HG03139 (cell line): ENCODE measurements around the gene ZDBF2.
"Not testable (repeated sequence)": the region's sequence is repeated elsewhere in the genome, so short reads cannot be mapped to it uniquely, and the experiment has no call there.

Experiments
- ATAC-seq: cut with Tn5 transposase; IDR thresholded peaks from one replicate; pipeline ENCODE4 v1.9.1; 2021; ENCODE audit not compliant: unreplicated experiment

ZDBF2 gene

GRCh38 chr2:206274434-206275311, at the start of gene ZDBF2:
Gene ZDBF2 (plus strand): TSS chr2:206274663. CDS start chr2:206281850, 7,187 bp downstream.
- peak; percentile 74 for ATAC-seq

DNA sequence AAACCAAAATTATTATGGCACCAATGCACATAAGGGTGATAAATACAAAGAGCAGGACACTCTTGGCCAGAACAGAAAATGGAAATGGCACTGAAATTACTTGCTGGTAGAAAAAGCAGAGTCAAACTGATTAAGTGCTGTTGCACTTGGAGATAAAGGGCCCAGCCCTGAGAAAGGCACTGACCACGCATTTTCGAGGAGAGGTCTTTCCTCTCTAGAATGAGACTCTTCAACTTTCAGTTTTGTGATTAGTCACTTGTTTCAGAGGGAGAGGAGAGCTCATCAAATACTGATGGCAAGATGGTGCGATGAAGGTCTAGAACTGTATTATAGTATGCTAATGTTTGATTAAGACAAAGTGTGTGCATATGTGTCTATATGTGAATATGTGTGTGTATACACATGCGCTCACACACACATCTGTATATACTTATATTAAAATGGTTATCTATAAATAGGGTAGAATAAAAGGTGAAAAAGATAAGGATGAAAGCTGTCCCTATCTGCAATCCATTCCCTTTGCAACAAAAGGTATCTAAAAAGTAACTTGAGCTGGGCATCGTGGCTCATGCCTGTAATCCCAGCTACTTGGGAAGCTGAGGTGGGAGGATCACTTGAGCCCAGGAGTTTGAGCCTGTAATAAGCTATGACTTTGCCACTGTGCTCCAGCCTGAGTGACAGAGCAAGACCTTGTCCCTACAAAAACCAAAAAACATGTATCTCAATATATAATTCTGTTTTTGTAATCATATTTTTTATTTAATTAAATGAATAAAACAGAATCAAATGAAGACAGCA, 48.8 kb upstream of the ZDBF2 start:
- peak; percentile 81 for ATAC-seq

DNA sequence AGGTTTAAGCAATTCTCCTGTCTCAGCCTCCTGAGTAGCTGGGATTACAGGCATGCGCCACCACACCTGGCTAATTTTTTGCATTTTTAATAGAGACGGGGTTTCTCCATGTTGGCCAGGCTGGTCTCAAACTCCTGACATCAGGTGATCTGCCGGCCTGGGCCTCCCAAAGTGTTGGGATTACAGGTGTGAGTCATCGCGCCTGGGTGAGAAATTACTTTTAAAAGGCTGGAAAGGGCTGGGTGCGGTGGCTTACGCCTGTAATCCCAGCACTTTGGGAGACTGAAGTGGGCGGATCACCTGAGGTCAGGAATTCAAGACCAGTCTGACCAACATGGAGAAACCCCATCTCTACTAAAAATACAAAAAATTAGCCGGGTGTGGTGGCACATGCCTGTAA, 45.8 kb upstream of the ZDBF2 start:
- ATAC-seq = not testable (repeated sequence)

GRCh38 chr2:206229642-206230041, 44.8 kb upstream of the ZDBF2 start:
- no peak for ATAC-seq

DNA sequence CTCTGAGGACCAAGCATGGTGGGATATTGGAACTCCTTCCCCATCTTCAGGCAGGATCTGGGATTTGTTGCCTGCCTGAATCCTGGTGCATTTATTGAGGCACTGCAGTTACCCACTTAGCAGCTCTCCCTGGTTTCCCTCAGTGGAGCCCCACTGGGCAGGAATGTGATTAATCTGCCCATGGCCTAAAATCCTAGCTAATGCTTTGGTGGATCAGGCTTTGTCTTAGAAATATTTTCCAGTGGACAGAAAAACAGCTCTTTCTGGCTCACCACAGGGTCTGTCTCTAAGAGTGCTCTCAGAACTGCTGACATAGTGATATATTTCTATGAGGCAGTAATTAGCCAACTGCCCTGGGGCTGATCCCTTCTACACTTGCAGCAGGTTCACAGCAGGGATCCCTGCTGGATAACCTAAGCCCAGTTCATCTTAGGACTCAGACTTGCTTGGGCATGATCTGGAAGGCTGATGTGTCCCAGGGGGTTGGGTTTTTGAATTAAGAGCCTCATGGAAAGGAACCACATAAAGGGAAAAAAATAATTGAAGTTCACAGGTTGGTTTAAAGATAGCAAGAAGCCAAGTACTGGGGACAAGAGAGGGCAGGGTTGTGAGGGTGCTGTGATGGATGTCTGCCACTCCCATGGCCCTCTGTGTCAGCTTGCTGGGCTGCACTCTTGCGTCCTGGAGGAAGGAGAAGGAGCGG, 44.3 kb upstream of the ZDBF2 start:
- no peak for ATAC-seq

GRCh38 chr2:206231669-206232286, 42.7 kb upstream of the ZDBF2 start:
- ATAC-seq = no peak

DNA sequence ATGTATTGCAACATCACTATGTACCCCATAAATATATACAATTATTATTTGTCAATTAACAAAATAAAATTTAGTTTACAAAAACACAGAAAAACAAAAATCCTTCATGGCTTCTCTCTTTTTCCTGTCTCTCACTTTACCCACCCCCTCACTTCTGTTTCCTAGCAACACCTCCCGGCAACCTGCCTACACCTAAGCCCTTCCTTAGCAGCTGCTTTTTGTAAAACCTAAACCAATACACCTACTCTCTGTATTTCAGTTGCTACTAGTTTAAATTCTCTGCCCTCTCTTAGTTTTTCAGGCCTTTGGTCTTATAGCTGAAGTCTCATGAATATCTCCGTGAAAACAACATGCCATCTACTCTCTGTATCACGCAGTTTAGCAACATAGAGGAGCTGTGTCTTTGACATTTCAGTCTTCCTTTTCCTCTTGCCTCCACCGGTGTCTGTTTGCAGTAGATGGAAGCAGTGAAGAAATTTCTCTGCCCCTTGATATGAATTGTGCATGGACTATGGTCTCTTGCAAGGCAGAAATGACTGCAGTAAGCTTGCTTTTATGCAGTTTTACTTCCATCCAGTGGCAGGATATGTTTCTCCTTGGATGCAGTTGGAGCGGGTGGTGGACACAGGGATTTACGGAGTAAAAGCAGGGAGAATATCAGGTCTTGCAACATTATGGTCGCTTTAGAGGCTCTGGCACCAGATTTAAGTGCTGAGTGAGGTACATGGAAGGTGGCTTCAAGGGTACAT, 42.0 kb upstream of the ZDBF2 start:
- no peak for ATAC-seq

DNA sequence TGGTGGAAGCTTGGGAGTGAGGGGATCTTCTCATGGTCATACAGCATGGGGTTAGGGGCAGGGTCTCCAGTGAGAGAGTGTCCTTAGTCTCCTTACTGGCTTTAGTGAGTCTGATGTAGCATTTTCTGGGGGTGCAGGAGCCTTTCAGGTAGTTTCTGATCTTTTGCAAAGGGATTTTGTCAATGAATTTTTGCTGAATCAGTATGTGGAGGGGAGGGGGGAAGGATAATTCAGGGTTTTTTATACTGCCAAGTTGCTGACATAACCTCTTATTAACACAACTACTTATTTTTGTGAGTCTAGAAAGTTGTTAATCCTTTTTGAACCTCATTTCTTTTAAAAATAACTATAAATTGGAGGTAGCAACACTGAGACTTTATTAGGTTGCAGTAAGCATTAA, 35.3 kb upstream of the ZDBF2 start:
- no peak for ATAC-seq

GRCh38 chr2:206240327-206240726, 34.1 kb upstream of the ZDBF2 start:
- ATAC-seq = no peak

GRCh38 chr2:206241736-206242135, 32.7 kb upstream of the ZDBF2 start:
- ATAC-seq = no peak

DNA sequence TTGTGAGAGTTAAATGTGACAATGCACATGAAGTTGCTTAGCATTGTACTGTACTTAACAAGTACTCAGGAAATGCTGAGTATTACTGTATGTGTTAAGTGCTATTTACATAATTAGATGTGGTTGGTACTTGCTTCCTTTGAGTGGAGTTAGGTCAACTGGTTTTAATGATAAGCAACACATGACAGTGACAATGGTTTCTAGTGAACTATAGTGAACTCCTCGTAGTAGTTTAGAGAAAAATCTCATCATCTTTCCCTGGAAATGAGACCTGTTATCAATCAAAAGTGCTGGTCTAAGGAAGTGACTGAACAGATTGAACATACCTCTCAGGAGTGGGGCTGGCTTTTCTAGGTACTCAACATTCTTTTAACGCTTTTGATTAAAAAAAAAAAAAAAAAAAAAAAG, 29.2 kb upstream of the ZDBF2 start:
- ATAC-seq = peak; percentile 53

- no peak for ATAC-seq
Measured at GRCh38 chr2:206250041-206250897, 24.2 kb upstream of the ZDBF2 start.

- no peak for ATAC-seq
Measured at GRCh38 chr2:206253125-206253776, 21.2 kb upstream of the ZDBF2 start.

GRCh38 chr2:206253777-206254166, 20.7 kb upstream of the ZDBF2 start:
- ATAC-seq = no peak

DNA sequence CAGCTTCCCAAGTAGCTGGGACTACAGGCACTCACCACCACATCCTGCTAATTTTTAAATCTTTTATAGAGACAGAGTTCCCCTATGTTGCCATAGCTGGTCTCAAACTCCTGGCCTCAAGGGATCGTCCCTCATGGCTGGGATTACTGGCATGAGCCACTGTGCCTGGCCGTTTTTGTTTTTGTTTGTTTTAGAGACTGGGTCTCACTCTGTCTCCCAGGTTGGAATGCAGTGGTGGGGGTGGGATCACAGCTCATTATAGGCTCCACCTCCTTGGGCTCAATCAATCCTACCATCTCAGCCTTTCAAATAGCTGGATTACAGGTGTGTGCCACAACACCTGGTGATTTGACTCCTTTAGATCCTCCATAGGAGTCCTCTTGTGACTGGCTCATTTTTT, 19.5 kb upstream of the ZDBF2 start:
- no peak for ATAC-seq

DNA sequence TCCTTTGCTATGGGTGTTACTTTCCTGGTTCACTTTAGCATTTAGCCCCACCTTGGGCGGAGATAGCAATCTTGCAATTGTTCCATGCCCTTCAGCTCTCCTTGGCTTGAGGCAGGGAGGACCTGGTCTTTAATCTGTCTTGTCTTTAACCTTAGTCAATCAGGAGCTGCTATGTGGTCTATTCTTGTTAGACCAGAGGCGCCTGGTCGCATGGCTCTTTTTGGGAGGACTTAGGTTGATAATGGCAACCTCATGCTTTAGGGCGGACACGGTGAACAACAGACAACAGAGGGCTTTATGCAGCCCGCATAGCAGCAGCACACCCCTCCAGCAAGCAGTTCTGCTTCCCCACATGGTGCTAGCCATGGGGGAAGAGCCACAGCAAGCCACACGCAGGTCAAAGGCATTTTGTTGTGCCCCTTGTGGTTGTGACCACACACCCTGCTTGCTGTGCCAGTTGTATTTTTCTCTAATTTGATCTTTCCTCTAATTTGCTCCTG, 17.7 kb upstream of the ZDBF2 start:
- no peak for ATAC-seq

DNA sequence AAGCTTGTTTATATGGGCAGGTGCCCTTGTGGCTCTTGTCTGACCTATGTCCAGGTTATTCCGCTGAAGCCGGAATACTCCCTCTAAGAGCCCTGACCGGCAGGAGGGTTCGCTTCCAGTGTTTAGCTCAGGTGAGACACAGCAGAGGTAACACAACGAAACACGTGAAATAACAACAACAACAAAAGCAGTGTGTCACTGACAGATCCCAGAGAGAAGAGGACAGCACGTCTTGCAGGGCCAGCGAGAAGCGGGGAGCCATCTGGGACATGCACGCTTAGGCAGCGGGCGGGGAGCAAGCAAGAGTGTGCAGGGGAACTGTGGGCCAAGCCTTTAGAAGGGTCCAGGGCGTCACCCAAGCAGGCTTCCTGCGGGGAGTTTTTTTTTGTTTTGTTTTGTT, 17.1 kb upstream of the ZDBF2 start:
- ATAC-seq = no peak

- ATAC-seq = no peak
Measured at GRCh38 chr2:206257861-206258260, 16.6 kb upstream of the ZDBF2 start.

GRCh38 chr2:206258615-206259014, 15.8 kb upstream of the ZDBF2 start:
- not testable (repeated sequence) for ATAC-seq
